Body of pancreas (tissue), 4 donors: ENCODE results near the gene CD244.

Source experiments
- POLR2A ChIP-seq, 3 donors: fragments of 450-650 bp; IDR thresholded peaks; one replicate each; pipeline ENCODE4 v1.6.1; 2016; ENCODE audit warnings: antibody characterized with exemption in 3 of 3, mild to moderate bottlenecking in 2 of 3
- TF ChIP-seq, protein P1 (sequence below), 7 experiments: fragments of 450-650 bp in 4 of 7; fragments of 200-600 bp in 3 of 7; sonication (generic) in 3 of 7; IDR thresholded peaks; one replicate each; pipeline ENCODE4 v1.5.1; 2016 to 2019; ENCODE audit warnings: antibody characterized with exemption in 7 of 7

DNA sequence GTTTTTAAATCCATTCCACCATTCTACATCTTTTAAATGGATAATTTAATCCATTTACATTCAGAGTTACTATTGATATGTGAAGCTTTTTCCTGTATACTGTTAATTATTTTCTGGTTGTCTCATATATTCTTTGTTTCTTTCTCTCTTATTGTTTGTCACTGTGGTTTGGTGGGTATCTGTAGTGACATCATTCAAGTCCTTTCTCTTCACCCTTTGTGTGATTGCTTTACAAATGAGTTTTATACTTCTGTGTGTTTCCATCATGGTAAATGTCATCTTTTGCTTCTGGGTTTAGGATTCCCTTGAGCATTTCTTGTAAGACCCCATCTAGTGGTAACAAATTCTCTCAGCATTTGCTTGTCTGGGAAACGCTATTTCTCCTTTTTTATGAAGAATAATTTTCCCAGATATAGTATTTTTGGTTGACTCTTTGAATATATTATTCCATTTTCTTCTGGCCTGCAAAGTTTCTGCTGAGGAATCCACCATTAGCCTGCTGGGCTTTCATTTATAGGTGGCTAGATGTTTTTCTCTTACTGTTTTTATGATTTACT lies 56.5 kb downstream of the CD244 start:
- TF ChIP-seq, protein P1, sequence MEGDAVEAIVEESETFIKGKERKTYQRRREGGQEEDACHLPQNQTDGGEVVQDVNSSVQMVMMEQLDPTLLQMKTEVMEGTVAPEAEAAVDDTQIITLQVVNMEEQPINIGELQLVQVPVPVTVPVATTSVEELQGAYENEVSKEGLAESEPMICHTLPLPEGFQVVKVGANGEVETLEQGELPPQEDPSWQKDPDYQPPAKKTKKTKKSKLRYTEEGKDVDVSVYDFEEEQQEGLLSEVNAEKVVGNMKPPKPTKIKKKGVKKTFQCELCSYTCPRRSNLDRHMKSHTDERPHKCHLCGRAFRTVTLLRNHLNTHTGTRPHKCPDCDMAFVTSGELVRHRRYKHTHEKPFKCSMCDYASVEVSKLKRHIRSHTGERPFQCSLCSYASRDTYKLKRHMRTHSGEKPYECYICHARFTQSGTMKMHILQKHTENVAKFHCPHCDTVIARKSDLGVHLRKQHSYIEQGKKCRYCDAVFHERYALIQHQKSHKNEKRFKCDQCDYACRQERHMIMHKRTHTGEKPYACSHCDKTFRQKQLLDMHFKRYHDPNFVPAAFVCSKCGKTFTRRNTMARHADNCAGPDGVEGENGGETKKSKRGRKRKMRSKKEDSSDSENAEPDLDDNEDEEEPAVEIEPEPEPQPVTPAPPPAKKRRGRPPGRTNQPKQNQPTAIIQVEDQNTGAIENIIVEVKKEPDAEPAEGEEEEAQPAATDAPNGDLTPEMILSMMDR (IDR thresholded peaks at IDR 0.05) = no peak
- TF ChIP-seq POLR2A (IDR thresholded peaks at IDR 0.05) = no peak
